PC-3 (cell line): ENCODE results near the gene ENTPD7. TPM values are rescaled to one million over a fixed set of nuclear protein-coding genes. Genes with fewer than 3 reads are reported as not detected.
A peak's percentile ranks its signal among the peaks of the same experiment; 100 is the strongest.

Experiments used
- ATAC-seq: fragments of 200-7000 bp; cut with Tn5 transposase; 2 replicates; pipeline ENCODE4 v1.9.1; 2020; ENCODE audit warnings: mild to moderate bottlenecking, moderate library complexity
- BruUV-seq: library from RNA; stranded (reverse); fragments of 400-500 nt; replicated peaks from 2 replicates; lab custom pipeline; 2021; lab: Mats Ljungman, UMichigan
- CTCF ChIA-PET: fragments of 300-600 bp; sonication (Branson Sonifier 250); formaldehyde crosslinking; loops from one replicate; lab custom pipeline; 2022; ENCODE audit warnings: antibody characterized with exemption; lab: Charles Lee
- POLR2A ChIA-PET: fragments of 300-600 bp; sonication (Branson Sonifier 250); formaldehyde crosslinking; loops from one replicate; lab custom pipeline; 2022; ENCODE audit warnings: antibody characterized with exemption; ENCODE audit not compliant: unreplicated experiment; lab: Charles Lee
- DNase-seq: peaks from one replicate; pipeline ENCODE4 v3.0.0-alpha.2; 2015
- H2AFZ ChIP-seq: fragments of 300-600 bp; sonication (generic); 2 replicates; pipeline ENCODE4 v1.6.0; 2016; ENCODE audit warnings: antibody characterized with exemption, low read length
- H3F3A ChIP-seq: fragments of 300-600 bp; sonication (generic); one replicate; pipeline ENCODE4 v1.6.0; 2017; ENCODE audit warnings: antibody characterized with exemption, low read length, control low read depth, mild to moderate bottlenecking; ENCODE audit not compliant: unreplicated experiment
- H3K27ac ChIP-seq: fragments of 300-600 bp; sonication (generic); 2 replicates; pipeline ENCODE4 v1.5.1; 2016; ENCODE audit warnings: mild to moderate bottlenecking, low read length
- H3K27me3 ChIP-seq: fragments of 300-600 bp; sonication (generic); 2 replicates; pipeline ENCODE4 v1.6.1; 2016; ENCODE audit warnings: low read length, mixed read lengths
- H3K36me3 ChIP-seq: fragments of 300-600 bp; sonication (generic); 2 replicates; pipeline ENCODE4 v1.6.1; 2016; ENCODE audit warnings: low read depth, mixed run types, low read length, mixed read lengths
- H3K4me1 ChIP-seq: fragments of 300-600 bp; sonication (generic); 2 replicates; pipeline ENCODE4 v1.5.1; 2016; ENCODE audit warnings: low read length; ENCODE audit not compliant: insufficient read depth
- H3K4me2 ChIP-seq: fragments of 300-600 bp; sonication (generic); 2 replicates; pipeline ENCODE4 v1.6.0; 2016; ENCODE audit warnings: low read length
- H3K4me3 ChIP-seq: fragments of 300-600 bp; sonication (generic); 2 replicates; pipeline ENCODE4 v1.5.1; 2016; ENCODE audit warnings: mild to moderate bottlenecking, low read length, mixed read lengths
- H3K79me2 ChIP-seq: fragments of 300-600 bp; sonication (generic); 2 replicates; pipeline ENCODE4 v1.6.1; 2017; ENCODE audit warnings: low read length, mixed read lengths
- H3K9ac ChIP-seq: fragments of 300-600 bp; sonication (generic); 2 replicates; pipeline ENCODE4 v1.6.0; 2016; ENCODE audit warnings: mild to moderate bottlenecking, low read length
- H3K9me2 ChIP-seq: fragments of 300-600 bp; sonication (generic); replicated peaks from 2 replicates; pipeline ENCODE4 v1.6.1; 2016; ENCODE audit warnings: mixed run types, low read length, mixed read lengths
- H3K9me3 ChIP-seq: fragments of 300-600 bp; sonication (generic); 2 replicates; pipeline ENCODE4 v1.6.1; 2016; ENCODE audit warnings: low read length, mixed read lengths
- H4K20me1 ChIP-seq: fragments of 300-600 bp; sonication (generic); 2 replicates; pipeline ENCODE4 v1.6.1; 2016; ENCODE audit warnings: low read length, mixed read lengths
- EZH2 ChIP-seq: fragments of 300-600 bp; sonication (generic); IDR thresholded peaks from one replicate; pipeline ENCODE4 v1.6.1; 2017; ENCODE audit warnings: antibody characterized with exemption, mild to moderate bottlenecking, low read length; ENCODE audit not compliant: unreplicated experiment
- EZH2phosphoT487 ChIP-seq: fragments of 300-600 bp; sonication (generic); IDR thresholded peaks from 2 replicates; pipeline ENCODE4 v1.6.1; 2018; ENCODE audit warnings: mild to moderate bottlenecking, antibody characterized with exemption, low read length, borderline replicate concordance
- intact Hi-C: fragments of 100-400 bp; cut with micrococcal nuclease; formaldehyde crosslinking; loops from 2 replicates; pipeline ENCODE4 v1.9.0; 2023
- total RNA-seq: library from RNA; depleted of rRNA; stranded (reverse); fragments of >200 nt; gene quantifications from 2 replicates; pipeline ENCODE4 v1.2.3, GENCODE V29; 2014
- TF ChIP-seq, protein P1 (sequence below): fragments of 300-600 bp; sonication (generic); conservative IDR thresholded peaks from 2 replicates; pipeline ENCODE4 v1.5.1; 2017; ENCODE audit warnings: antibody characterized with exemption, low read depth, mild to moderate bottlenecking, low read length

The ENTPD7 gene
- total RNA-seq, 1 experiment from 2014 or later, result 6.8 TPM

GRCh38 chr10:99685597-99685967, 26.3 kb downstream of the ENTPD7 start:
- intact Hi-C loops, result loop anchor here (10.0 kb wide), 1 partner anchor 251 kb away; the partner anchor contains the start of gene GOT1
- no peak overlapping the region for H3K4me2 ChIP-seq
- peaks cover 17% of the 10 kb centered on the region for H3K4me1 ChIP-seq
- DNase-seq (no peak), ATAC-seq (no peak)
- no TSS peak for BruUV-seq
- POLR2A ChIA-PET, result no interaction called here
- H3K36me3 ChIP-seq, result 0 out of 2 replicates have a peak, but pooled peaks cover 3% of the 10 kb centered on the region
- CTCF ChIA-PET, result no interaction called here
- H3K79me2 ChIP-seq, result no peaks in the 10 kb centered on the region
- no peak overlapping the region for H3K4me3 ChIP-seq
- no peak overlapping the region for H2AFZ ChIP-seq
- no peaks in the 10 kb centered on the region for H3F3A ChIP-seq
- no peaks in the 10 kb centered on the region for H4K20me1 ChIP-seq
- no peaks in the 10 kb centered on the region for H3K9me3 ChIP-seq
- no peaks in the 10 kb centered on the region for H3K9me2 ChIP-seq
- H3K27me3 ChIP-seq, result no peaks in the 10 kb centered on the region
- no peak overlapping the region for H3K27ac ChIP-seq
- no peak overlapping the region for H3K9ac ChIP-seq
- TF ChIP-seq, protein P1, sequence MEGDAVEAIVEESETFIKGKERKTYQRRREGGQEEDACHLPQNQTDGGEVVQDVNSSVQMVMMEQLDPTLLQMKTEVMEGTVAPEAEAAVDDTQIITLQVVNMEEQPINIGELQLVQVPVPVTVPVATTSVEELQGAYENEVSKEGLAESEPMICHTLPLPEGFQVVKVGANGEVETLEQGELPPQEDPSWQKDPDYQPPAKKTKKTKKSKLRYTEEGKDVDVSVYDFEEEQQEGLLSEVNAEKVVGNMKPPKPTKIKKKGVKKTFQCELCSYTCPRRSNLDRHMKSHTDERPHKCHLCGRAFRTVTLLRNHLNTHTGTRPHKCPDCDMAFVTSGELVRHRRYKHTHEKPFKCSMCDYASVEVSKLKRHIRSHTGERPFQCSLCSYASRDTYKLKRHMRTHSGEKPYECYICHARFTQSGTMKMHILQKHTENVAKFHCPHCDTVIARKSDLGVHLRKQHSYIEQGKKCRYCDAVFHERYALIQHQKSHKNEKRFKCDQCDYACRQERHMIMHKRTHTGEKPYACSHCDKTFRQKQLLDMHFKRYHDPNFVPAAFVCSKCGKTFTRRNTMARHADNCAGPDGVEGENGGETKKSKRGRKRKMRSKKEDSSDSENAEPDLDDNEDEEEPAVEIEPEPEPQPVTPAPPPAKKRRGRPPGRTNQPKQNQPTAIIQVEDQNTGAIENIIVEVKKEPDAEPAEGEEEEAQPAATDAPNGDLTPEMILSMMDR, result no peak
- no peak for TF ChIP-seq EZH2
- TF ChIP-seq EZH2phosphoT487, result no peak

- Histone ChIP-seq H3K9me3 (no peaks in the 10 kb centered on the region), H4K20me1 (no peaks in the 10 kb centered on the region), H3K27me3 (no peaks in the 10 kb centered on the region), H3K27ac (no peak overlapping the region), H3K4me3 (no peak overlapping the region), H3K36me3 (0 out of 2 replicates have a peak, but pooled peaks cover 3% of the 10 kb centered on the region), H3F3A (no peaks in the 10 kb centered on the region), H3K4me1 (0 out of 2 replicates have a peak, but pooled peaks cover 3% of the 10 kb centered on the region), H3K9me2 (no peaks in the 10 kb centered on the region), H3K79me2 (no peaks in the 10 kb centered on the region), H2AFZ (no peak overlapping the region), H3K9ac (no peak overlapping the region), H3K4me2 (no peak overlapping the region)
- intact Hi-C loops, result loop anchor here (10.0 kb wide), 1 partner anchor 255 kb away; the partner anchor contains the start of gene GOT1
- CTCF ChIA-PET, result no interaction called here
- BruUV-seq, result no TSS peak
- POLR2A ChIA-PET, result interaction anchor here (0.8 kb wide), 1 partner anchor 42 kb away, joined by 7 read pairs; the partner anchor contains the start of genes COX15 and CUTC
- ATAC-seq, result no peak
- TF ChIP-seq EZH2 (no peak), EZH2phosphoT487 (no peak)
- TF ChIP-seq, protein P1, result no peak
- DNase-seq, result no peak
These were observed 30.2 kb downstream of the ENTPD7 start for GRCh38 chr10:99689461-99689860.

GRCh38 chr10:99693933-99694583, 34.7 kb downstream of the ENTPD7 start:
- POLR2A ChIA-PET, result no interaction called here
- no TSS peak for BruUV-seq
- Histone ChIP-seq H3K4me2 (no peak overlapping the region), H2AFZ (no peak overlapping the region), H3K4me1 (no peaks in the 10 kb centered on the region), H3K4me3 (no peak overlapping the region), H3K79me2 (no peaks in the 10 kb centered on the region), H3K27me3 (no peaks in the 10 kb centered on the region), H3F3A (no peaks in the 10 kb centered on the region), H3K9me3 (no peaks in the 10 kb centered on the region), H3K9ac (no peak overlapping the region), H3K9me2 (no peaks in the 10 kb centered on the region), H3K27ac (no peak overlapping the region), H4K20me1 (no peaks in the 10 kb centered on the region), H3K36me3 (peaks cover 6% of the 10 kb centered on the region; the same call in 1 of the 2 replicates)
- TF ChIP-seq, protein P1, result no peak
- TF ChIP-seq EZH2phosphoT487, result no peak
- no peak for TF ChIP-seq EZH2
- DNase-seq (peak; percentile 12), ATAC-seq (no peak)
- CTCF ChIA-PET, result no interaction called here
- intact Hi-C loops, result no loop called here
